HG02678 (cell line): ENCODE measurements around the gene DMBT1.

Experiments
- ATAC-seq: cut with Tn5 transposase; IDR thresholded peaks from one replicate; pipeline ENCODE4 v1.9.1; 2021; ENCODE audit warnings: mild to moderate bottlenecking, moderate library complexity; ENCODE audit not compliant: unreplicated experiment

The DMBT1 gene

GRCh38 chr10:122560279-122560804 lies at the start of gene DMBT1:
TSS of gene DMBT1 (plus strand) at chr10:122560754. CDS start at chr10:122560771, 17 bp downstream.
- ATAC-seq, result no peak

DNA sequence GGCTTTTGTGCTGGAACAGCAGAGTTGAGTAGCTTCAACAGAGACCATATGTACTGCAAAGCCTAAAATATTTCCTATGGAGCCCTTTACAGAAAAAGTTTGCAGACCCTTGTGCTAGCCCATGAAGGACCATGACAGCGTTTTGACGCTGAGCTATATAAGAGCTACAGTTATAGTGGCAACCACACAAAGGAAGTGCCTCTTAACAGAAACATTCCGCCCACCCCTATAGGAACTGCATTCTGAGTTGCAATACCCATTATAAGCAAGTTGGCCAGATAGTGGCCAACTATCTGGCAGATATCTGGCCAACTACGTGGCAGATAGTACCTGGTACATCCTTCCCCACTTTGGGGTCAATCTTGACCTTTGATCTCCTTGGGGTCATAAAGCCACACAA lies 47.5 kb upstream of the DMBT1 start:
- no peak for ATAC-seq

- no peak for ATAC-seq
These were observed 46.3 kb upstream of the DMBT1 start for GRCh38 chr10:122514045-122514840.

- no peak for ATAC-seq
These were observed 45.5 kb upstream of the DMBT1 start for GRCh38 chr10:122515022-122515424.

DNA sequence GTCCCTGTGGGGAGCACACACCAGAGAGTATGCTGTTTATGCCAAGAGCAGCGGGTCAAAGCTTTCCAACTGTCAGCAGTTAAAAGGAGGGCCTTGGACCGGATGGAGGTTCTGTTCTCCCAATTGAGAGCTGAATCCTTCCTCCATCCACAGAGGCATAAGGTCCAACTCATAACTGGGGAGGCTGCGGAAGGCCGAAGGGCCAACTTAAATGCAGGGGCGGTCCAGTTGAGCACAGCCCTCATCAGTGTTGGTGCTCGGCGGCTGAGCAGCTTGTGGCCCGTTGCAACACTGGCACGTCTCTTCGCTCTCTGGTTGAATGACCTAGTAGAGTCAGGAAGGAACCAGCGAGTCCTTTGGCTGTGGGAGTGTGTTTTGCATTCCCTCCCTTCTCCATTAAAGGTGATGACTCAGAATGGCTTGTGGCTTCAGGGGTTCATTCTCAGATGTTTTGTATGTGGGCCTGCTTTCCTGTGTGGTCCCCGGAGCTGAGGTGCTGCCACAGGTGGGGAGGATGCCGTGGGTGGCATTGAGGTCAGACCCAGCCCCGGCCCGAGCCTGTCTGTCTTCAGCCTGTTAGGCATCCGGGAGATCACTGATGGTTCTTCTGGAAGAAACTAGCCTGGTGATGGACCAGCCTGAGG lies 44.8 kb upstream of the DMBT1 start:
- ATAC-seq, result peak; percentile 79

DNA sequence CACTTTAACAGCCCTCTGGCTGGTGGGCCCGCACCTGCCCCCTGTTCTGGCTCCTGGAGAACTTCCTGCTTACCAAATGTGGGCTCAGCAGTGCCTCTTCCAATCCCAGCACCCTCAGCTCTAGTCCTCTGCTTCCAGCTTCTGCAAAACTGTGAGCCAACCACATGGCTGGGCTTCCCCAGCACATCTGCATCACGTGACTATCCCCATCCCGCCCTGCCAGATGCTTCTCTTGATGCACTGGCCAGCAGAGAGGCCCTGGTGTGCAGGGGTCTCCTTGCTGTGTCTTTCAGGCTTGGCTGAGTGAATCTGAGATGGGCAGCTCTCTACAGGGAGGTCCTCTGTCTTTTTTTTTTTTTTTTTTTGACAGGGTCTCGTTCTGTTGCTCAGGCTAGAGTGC lies 43.8 kb upstream of the DMBT1 start:
- no peak for ATAC-seq

DNA sequence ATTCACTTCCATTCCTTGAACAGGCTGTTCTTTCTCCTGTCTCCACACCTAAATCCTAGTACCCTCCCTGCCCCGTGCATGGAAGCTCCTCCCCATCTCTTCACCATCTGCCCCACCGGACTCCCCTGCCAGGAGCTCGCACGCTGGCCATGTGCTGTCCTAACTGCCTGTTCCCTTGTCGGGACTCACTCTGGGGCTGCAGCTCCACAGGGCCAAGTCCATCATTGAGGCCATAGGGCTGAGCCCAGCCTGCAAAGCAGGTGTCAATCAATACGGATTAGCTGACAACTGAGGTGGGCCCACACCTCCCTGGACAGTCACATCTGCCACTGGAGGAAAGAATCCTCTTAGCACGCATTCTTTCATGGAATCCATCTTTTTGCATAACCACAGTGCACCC lies 41.4 kb upstream of the DMBT1 start:
- no peak for ATAC-seq

DNA sequence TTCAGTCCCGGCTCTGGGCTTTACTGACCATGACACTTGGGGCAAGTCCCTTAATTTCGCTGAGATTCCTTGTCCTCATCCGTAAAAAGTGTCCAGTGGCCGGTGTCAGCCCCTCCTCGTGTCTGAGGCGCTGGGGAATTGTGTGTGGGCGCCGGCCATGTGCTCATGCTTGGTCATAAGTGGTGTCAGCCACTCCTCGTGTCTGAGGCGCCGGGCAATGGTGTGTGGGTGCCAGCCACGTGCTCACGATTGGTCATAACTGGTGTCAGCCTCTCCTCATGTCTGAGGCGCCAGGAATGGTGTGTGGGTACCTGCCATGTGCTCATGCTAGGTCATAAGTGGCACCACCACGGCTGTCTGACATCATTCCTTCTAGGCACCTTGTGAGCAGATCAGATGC lies 40.7 kb upstream of the DMBT1 start:
- ATAC-seq, result no peak

DNA sequence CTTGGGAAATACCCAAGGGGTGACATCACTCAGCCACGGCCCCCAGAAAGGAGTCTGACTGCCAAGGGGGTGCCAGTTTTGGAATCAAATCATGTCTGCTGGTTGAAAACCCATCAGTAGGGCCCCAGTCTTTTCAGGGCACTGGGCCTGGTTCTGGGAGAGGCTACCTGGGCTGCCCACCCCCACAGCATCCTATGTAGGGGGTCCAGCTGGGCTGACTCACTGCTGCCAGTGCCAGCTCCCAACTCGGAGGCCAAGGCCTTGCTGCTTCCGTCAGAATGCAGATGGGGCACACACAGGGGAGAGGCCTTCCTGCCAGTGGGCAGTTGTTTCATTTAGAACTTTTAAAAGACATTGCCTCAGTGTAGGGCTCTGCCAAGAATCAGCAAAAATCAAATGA lies 39.5 kb upstream of the DMBT1 start:
- ATAC-seq, result no peak

DNA sequence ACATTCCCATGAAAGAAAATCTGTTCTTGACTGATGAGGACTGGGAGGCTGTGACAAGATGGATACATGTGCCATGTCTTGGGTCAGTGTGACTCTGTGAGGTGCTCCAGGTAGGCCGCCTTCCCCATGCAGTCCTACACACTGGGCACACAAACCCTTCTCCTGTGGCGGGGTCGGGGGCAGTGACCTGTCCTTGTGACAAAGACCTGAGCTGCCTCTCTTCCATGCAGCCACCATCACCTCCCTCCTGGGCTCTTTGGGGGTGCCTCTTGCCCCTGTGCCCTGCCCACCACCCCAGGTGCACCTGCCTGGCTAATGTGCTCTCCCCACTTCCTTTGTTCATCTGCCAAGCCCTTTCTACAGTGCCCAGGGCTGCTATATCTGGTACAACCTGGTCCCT lies 35.7 kb upstream of the DMBT1 start:
- ATAC-seq, result no peak

DNA sequence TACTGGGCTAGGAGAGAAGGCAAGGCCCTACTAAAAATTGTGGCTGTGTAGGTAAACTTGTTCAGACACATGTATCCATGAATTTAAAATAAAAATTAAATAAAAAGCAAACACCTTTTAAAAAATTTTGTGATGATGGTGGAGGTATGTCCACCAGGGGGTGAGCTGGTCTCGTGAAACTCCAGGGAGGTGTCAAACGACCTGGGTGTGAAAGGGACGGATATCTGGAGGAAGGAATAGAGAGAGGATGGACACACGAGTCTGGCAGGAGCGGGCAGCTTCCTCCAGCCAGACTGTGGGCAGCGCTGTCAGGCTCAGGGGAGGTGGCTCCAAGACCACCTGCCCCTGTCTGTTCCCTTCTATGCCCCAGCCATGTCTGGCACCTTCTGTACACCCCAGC lies 34.8 kb upstream of the DMBT1 start:
- ATAC-seq, result no peak

DNA sequence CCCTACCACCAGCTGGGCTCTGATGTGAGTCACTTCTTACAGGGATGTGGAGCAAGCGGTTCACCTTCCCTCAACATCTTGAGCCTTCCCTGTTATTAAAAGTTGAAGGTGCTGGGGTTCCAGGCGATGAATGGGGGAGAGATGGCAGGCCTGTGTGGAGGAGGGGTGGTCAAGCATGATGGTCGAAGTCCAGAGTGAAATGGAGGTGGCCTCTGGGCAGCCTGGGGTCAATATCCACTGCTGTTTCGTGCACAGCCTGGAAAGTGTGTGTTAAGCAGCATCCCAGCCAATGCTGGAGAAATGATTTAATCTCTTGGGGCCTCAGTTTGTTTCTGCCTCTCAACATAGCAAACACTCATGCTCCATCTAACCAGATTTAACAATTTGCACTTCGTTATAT lies 33.7 kb upstream of the DMBT1 start:
- no peak for ATAC-seq

DNA sequence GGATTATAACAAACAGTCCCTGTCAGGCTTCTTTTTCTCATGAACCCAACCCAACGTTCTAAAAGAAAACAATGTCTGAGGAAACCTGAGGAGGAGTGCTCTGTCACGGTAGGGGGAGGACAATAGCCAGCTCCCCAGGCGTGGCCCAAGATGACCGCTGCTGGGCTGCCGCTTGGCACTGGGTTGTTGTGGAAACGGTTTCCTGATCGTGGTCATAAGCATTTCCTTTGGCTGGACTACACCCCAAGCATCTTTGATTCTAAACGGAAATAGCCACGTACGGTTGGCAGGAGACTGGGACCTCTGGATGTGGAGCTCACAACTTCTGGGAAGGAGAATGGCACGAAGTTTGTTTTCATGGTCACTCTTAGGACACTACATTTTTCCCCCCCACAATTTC lies 30.4 kb upstream of the DMBT1 start:
- no peak for ATAC-seq

- no peak for ATAC-seq
These were observed 29.3 kb upstream of the DMBT1 start for GRCh38 chr10:122531261-122531660.

- ATAC-seq, result no peak
These were observed 28.6 kb upstream of the DMBT1 start for GRCh38 chr10:122531939-122532338.

DNA sequence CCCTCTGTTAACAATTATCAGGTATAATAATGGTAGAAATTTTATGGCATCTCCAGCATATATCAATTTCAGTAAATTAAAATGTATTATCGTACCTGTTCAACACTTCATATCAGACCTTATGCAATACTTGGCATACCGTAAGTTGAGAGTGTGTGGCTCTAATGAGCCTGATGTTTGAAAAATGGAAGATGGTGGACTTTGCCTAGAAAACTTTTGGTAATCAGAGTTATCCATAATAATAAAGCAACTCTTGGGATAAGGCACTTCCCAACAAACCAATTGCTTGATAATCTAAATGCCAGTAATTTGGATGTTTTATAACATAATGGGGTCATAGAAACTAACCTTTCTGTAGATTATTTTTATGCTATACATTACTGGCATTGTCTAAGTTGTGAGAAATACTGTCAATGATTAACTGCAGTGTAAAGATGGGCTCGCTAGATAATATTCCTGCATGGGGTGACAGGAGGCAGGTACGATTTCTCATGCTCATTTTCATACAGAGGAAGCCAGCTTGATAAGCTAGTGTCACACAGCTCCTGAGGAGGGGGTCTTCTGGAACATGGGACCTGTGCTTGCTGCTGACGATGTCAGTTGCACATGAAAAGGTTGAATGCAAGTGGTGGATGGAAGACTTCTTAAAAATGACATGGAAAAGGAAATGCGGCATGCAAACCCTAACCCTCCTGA lies 27.8 kb upstream of the DMBT1 start:
- no peak for ATAC-seq

- no peak for ATAC-seq
These were observed 23.0 kb upstream of the DMBT1 start for GRCh38 chr10:122537545-122537944.

- ATAC-seq, result no peak
These were observed 19.0 kb upstream of the DMBT1 start for GRCh38 chr10:122541541-122542002.

DNA sequence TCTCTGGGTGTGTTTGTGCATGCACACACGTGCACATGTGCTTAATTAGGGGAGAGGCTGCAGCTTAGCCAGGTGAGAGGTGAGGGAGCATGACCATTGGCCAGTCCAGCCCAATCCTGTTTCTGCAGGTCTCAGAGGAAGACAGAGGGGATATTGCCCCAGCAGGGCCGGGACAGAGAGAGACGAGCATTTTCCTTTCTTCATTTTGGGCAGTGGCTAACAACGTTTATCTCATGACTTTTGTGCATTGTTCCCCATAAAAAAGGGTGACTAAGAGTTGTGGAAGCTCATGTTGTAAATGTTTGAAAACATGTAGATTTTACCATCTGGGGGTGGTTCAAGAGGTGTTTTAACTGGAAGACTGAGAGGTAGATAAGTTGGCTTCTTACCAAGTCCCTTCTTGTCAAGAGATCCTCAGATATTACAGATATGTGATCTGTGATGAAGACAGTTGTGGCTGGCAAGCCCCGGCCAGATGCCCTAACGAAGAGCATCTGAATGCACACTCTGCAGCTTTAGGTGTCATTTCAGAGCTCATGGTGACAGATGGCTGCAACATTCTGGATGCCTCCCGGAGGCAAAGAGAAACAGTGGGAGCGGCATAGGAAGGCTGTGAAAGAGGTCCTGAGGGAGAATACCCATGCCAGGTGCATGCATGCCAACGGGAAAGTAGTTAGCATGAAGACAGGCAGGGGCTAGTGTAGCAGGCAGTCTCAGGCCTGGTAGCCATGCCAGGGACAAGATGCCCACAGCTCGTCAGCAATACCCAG lies 16.7 kb upstream of the DMBT1 start:
- ATAC-seq, result no peak

DNA sequence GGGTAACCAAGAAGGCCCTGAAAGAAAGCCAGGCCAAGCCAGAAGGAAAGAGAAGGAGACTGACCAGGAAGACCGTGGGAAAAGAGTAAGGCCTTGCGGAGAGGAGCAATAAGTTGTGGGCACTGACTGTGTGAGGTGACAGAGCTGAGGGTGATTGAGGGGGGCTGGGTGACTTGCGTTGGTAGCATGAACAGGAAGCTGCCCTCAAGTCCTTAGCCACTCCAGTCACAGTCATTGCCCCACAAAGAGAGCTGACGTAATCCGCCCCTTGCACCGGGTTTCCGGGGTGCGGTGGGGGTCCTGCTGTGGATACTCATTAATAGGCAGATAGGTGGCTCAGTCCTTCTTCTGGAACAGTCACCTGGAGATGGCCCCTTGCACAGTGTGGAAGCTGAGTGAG lies 16.1 kb upstream of the DMBT1 start:
- no peak for ATAC-seq

- ATAC-seq, result no peak
These were observed 14.3 kb upstream of the DMBT1 start for GRCh38 chr10:122546242-122546641.
